ENCODE measurements around the gene HDGFL3. TPM values are rescaled to one million over a fixed set of nuclear protein-coding genes. Genes with fewer than 3 reads are reported as not detected.

The HDGFL3 gene
- total and polyA plus RNA-seq, 2 donors (not counting 3 experiments of a cell fraction or from before 2014, with no cell fraction given): 20.2 to 155 TPM

DNA sequence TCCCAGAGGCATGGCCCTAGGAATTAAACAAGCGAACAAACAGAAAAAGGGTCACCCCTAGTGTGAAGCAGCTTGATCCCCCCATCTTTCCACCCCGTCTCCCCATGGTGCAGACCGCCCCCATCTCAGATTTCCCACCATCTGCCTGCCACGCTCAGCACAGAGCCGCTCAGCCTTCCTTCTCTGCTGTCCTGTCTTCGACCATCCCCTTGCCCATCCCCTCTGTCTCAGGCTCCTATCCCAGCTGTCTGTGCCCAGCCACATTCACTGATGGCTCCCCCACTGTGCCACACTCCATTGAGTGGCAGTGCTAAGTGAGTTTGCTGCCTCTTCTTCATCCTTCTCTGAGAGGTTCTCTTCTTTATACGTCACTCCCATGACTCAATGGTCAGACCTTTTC lies 128.9 kb downstream of the HDGFL3 start:
- no peak overlapping the region for H2AFZ ChIP-seq (ENCODE audit: low read depth, low read length)
- no peak for DNase-seq (ENCODE audit: low read depth, low spot score)

More for the DNA sequence above, 128.9 kb downstream of the HDGFL3 start:
- no peaks in the 10 kb centered on the region for H3K9me3 ChIP-seq (replicated peaks; ENCODE audit: control insufficient read depth, insufficient read depth, low read length)
- H3K36me3 ChIP-seq (ENCODE audit: control insufficient read depth in 2 of 2, extremely low read depth in 1 of 2, insufficient read depth in 2 of 2, low read length in 2 of 2): no peaks in the 10 kb centered on the region
- FAIRE-seq: no peak
- H3K4me2 ChIP-seq (ENCODE audit: insufficient read depth, low read length): no peak overlapping the region
- no TSS peak for BruUV-seq (replicated peaks)
- ChIA-PET CTCF (interaction anchor here (1.7 kb wide), 1 partner anchor 11 kb away, joined by 4 read pairs; the partner anchor contains the start of gene BTBD1), POLR2A (no interaction called here)
- H3K9me1 ChIP-seq (replicated peaks; ENCODE audit: control insufficient read depth, extremely low read depth, insufficient read depth, low read length): no peaks in the 10 kb centered on the region
- TF ChIP-seq, protein P1, sequence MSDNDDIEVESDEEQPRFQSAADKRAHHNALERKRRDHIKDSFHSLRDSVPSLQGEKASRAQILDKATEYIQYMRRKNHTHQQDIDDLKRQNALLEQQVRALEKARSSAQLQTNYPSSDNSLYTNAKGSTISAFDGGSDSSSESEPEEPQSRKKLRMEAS (IDR thresholded peaks at IDR 0.05; ENCODE audit: insufficient read depth, insufficient read length): no peak
- no peak for TF ChIP-seq POLR2A (IDR thresholded peaks at IDR 0.05; ENCODE audit: low read depth, low read length)
- no peak for TF ChIP-seq GATA2 (IDR thresholded peaks at IDR 0.05; ENCODE audit: insufficient read depth, insufficient read length, low read depth, low read length)
- no peak for TF ChIP-seq MYC (IDR thresholded peaks at IDR 0.05; ENCODE audit: low read depth, low read length)
- TF ChIP-seq JUN (IDR thresholded peaks at IDR 0.05; ENCODE audit: borderline replicate concordance, insufficient read depth, insufficient read length, low read depth): no peak
- TF ChIP-seq EZH2 (IDR thresholded peaks at IDR 0.05; ENCODE audit: borderline replicate concordance, low read depth, low read length, severe bottlenecking): no peak
- TF ChIP-seq, protein P2, sequence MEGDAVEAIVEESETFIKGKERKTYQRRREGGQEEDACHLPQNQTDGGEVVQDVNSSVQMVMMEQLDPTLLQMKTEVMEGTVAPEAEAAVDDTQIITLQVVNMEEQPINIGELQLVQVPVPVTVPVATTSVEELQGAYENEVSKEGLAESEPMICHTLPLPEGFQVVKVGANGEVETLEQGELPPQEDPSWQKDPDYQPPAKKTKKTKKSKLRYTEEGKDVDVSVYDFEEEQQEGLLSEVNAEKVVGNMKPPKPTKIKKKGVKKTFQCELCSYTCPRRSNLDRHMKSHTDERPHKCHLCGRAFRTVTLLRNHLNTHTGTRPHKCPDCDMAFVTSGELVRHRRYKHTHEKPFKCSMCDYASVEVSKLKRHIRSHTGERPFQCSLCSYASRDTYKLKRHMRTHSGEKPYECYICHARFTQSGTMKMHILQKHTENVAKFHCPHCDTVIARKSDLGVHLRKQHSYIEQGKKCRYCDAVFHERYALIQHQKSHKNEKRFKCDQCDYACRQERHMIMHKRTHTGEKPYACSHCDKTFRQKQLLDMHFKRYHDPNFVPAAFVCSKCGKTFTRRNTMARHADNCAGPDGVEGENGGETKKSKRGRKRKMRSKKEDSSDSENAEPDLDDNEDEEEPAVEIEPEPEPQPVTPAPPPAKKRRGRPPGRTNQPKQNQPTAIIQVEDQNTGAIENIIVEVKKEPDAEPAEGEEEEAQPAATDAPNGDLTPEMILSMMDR (IDR thresholded peaks at IDR 0.05; ENCODE audit: extremely low read depth in 1 of 2, insufficient read depth in 1 of 2, low read depth in 1 of 2, low read length in 2 of 2): no peak
- no peaks in the 10 kb centered on the region for H3K79me2 ChIP-seq (ENCODE audit: control insufficient read depth, insufficient read depth, low read length)
- H3K27me3 ChIP-seq (ENCODE audit: control insufficient read depth in 2 of 2, insufficient read depth in 2 of 2, low read length in 2 of 2): peaks cover 12 to 16% of the 10 kb centered on the region in 2 experiments
- no peak overlapping the region for H3K27ac ChIP-seq (ENCODE audit: insufficient read depth, low read depth, low read length)
- H3K4me3 ChIP-seq (replicated peaks in 1 of 3; ENCODE audit: insufficient read depth in 1 of 3, low read depth in 1 of 3, low read length in 3 of 3): no peak overlapping the region
- dilution Hi-C loops (cut with MboI; ENCODE audit: extremely low pct_ligation_motif_present, low sequenced_read_pairs): no loop called here
- intact Hi-C loops (cut with micrococcal nuclease): no loop called here
- H4K20me1 ChIP-seq (replicated peaks; ENCODE audit: control insufficient read depth, extremely low read depth, insufficient read depth, low read length): no peaks in the 10 kb centered on the region
- no peak overlapping the region for H3K9ac ChIP-seq (replicated peaks; ENCODE audit: extremely low read depth, insufficient read depth, low read length)
- H3K4me1 ChIP-seq (ENCODE audit: control insufficient read depth, extremely low read depth, insufficient read depth, low read length): no peaks in the 10 kb centered on the region

Other genes starting within 250 kb of the HDGFL3 start
- 14.1 and 15.2 TPM in 2 replicates for gene RAMAC, start 221.6 kb downstream of the HDGFL3 start, total RNA-seq
- gene RAMAC, start 221.6 kb downstream of the HDGFL3 start, polyA plus RNA-seq: 8.8 and 12.5 TPM in 2 replicates
- 20.9 and 27.9 TPM in 2 replicates for gene C15orf40, start 196.2 kb downstream of the HDGFL3 start, total RNA-seq
- gene C15orf40, start 196.2 kb downstream of the HDGFL3 start, polyA plus RNA-seq: 14.1 and 15.4 TPM in 2 replicates
- 56.9 and 58.0 TPM in 2 replicates for gene BTBD1, start 140.6 kb downstream of the HDGFL3 start, total RNA-seq
- 28.0 and 30.8 TPM in 2 replicates for gene BTBD1, start 140.6 kb downstream of the HDGFL3 start, polyA plus RNA-seq
- 26.5 and 26.8 TPM in 2 replicates for gene TM6SF1, start 100.2 kb downstream of the HDGFL3 start, total RNA-seq
- gene TM6SF1, start 100.2 kb downstream of the HDGFL3 start, polyA plus RNA-seq: 33.0 and 38.0 TPM in 2 replicates
- 2.9 and 3.4 TPM in 2 replicates for gene BNC1, start 76.8 kb upstream of the HDGFL3 start, total RNA-seq
- 3.9 TPM in 2 replicates for gene BNC1, start 76.8 kb upstream of the HDGFL3 start, polyA plus RNA-seq
- not detected in 2 replicates for gene SH3GL3, start 239.5 kb upstream of the HDGFL3 start, total RNA-seq
- gene SH3GL3, start 239.5 kb upstream of the HDGFL3 start, polyA plus RNA-seq: not detected in 2 replicates

All from endothelial cell of umbilical vein (primary cell).